Activated CD4-positive, alpha-beta T cell treated with anti-CD3 and anti-CD28 coated beads, Interleukin-2, amount 10 ng/mL, durations not matched to agents 24 days and 14 days (primary cell): ENCODE measurements around the gene REXO2. TPM values are rescaled to one million over a fixed set of nuclear protein-coding genes. Genes with fewer than 3 reads are reported as not detected.
A peak's percentile ranks its signal among the peaks of the same experiment; 100 is the strongest.

Experiments used
- DNase-seq: peaks from one replicate; pipeline ENCODE4 v3.0.0; 2022
- H3K27ac Mint-ChIP-seq: one replicate; pipeline ENCODE4 v1.8.0; 2022; ENCODE audit warnings: mild to moderate bottlenecking, mixed read lengths
- H3K27me3 Mint-ChIP-seq: one replicate; pipeline ENCODE4 v1.8.0; 2022; ENCODE audit warnings: mixed read lengths
- H3K36me3 Mint-ChIP-seq: one replicate; pipeline ENCODE4 v1.8.0; 2022; ENCODE audit warnings: low read depth, mild to moderate bottlenecking, mixed read lengths
- H3K4me1 Mint-ChIP-seq: one replicate; pipeline ENCODE4 v1.8.0; 2021; ENCODE audit warnings: mixed read lengths
- H3K4me3 Mint-ChIP-seq: one replicate; pipeline ENCODE4 v1.8.0; 2022; ENCODE audit warnings: mild to moderate bottlenecking, moderate library complexity, mixed read lengths
- H3K9me3 Mint-ChIP-seq: one replicate; pipeline ENCODE4 v1.8.0; 2021; ENCODE audit warnings: mixed read lengths
- intact Hi-C: fragments of 100-400 bp; cut with micrococcal nuclease; formaldehyde crosslinking; loops from one replicate; pipeline ENCODE4 v1.15.1; 2023
- total RNA-seq: library from RNA; stranded (reverse); gene quantifications from 2 replicates; pipeline ENCODE4 v1.2.3, GENCODE V29; 2022

The REXO2 gene
- total RNA-seq, 1 donor from 2014 or later, result 98.6 TPM

- intact Hi-C loops, result no loop called here
- Mint-ChIP-seq H3K4me1 (peaks cover 2% of the 10 kb centered on the region), H3K9me3 (no peaks in the 10 kb centered on the region), H3K27ac (no peak overlapping the region), H3K27me3 (no peaks in the 10 kb centered on the region), H3K36me3 (peaks cover 14% of the 10 kb centered on the region), H3K4me3 (no peak overlapping the region)
- peak; percentile 51 for DNase-seq
Observed at GRCh38 chr11:114416441-114416961, 22.8 kb upstream of the REXO2 start.

GRCh38 chr11:114426280-114426679 is 13.0 kb upstream of the REXO2 start:
- intact Hi-C loops, result no loop called here
- Mint-ChIP-seq H3K4me1 (peaks cover 8% of the 10 kb centered on the region), H3K9me3 (peaks cover 11% of the 10 kb centered on the region), H3K4me3 (no peak overlapping the region), H3K36me3 (peaks cover 4% of the 10 kb centered on the region), H3K27me3 (peaks cover 2% of the 10 kb centered on the region), H3K27ac (no peak overlapping the region)
- DNase-seq, result peak; percentile 45

GRCh38 chr11:114430290-114430689 is 9.0 kb upstream of the REXO2 start:
- peaks cover 5% of the 10 kb centered on the region for H3K36me3 Mint-ChIP-seq
- no peak for DNase-seq
- no peak overlapping the region for H3K4me3 Mint-ChIP-seq
- intact Hi-C loops, result no loop called here
- no peak overlapping the region for H3K27ac Mint-ChIP-seq
- H3K9me3 Mint-ChIP-seq, result no peaks in the 10 kb centered on the region
- peaks cover 8% of the 10 kb centered on the region for H3K4me1 Mint-ChIP-seq
- no peaks in the 10 kb centered on the region for H3K27me3 Mint-ChIP-seq

DNA sequence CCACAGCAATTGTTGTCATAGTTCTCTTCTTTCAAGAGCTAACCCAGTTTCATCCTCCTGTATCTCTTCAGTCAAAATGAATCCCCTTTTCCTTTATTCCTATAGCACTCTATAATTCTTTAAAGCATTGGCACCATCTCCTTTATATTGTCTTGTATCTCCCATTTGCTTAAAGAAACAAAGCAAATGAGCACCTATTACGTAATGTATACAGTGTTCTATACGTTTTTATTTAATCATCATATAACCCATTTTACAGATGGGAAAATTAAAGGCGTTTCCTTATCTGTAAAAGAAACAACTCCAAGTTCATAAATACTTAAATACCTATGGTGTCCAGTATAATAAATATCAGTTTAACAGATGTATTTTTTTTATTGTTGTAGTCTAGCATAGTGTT is 6.4 kb upstream of the REXO2 start:
- no peak for DNase-seq
- no peak overlapping the region for H3K4me3 Mint-ChIP-seq
- no peak overlapping the region for H3K27ac Mint-ChIP-seq
- H3K27me3 Mint-ChIP-seq, result no peaks in the 10 kb centered on the region
- H3K4me1 Mint-ChIP-seq, result peaks cover 8% of the 10 kb centered on the region
- H3K9me3 Mint-ChIP-seq, result no peaks in the 10 kb centered on the region
- H3K36me3 Mint-ChIP-seq, result peaks cover 4% of the 10 kb centered on the region
- intact Hi-C loops, result no loop called here

DNA sequence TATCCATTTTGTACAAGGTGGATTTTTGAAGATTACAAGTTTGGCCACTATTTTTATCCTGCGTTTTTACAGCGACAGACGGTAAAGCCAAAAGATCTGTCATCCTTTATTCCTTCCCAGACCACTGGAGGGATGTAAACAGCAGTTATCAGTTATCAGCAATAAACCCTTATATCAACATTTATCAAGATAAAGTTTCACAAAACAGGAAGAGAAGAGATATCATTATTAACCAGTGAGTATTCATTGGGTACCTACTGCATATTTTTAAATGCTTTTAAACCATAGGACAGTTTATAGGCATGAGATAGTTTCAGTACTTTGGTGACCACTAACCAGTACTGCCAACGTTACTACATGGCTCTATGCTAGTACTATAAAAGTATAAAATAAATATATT is 5.9 kb upstream of the REXO2 start:
- H3K9me3 Mint-ChIP-seq, result no peaks in the 10 kb centered on the region
- H3K4me3 Mint-ChIP-seq, result no peak overlapping the region
- no peaks in the 10 kb centered on the region for H3K27me3 Mint-ChIP-seq
- intact Hi-C loops, result no loop called here
- peaks cover 4% of the 10 kb centered on the region for H3K36me3 Mint-ChIP-seq
- H3K27ac Mint-ChIP-seq, result no peak overlapping the region
- no peak for DNase-seq
- peaks cover 8% of the 10 kb centered on the region for H3K4me1 Mint-ChIP-seq

- H3K9me3 Mint-ChIP-seq, result no peaks in the 10 kb centered on the region
- no peak overlapping the region for H3K4me3 Mint-ChIP-seq
- peaks cover 28% of the 10 kb centered on the region for H3K36me3 Mint-ChIP-seq
- H3K4me1 Mint-ChIP-seq, result peaks cover 32% of the 10 kb centered on the region
- H3K27me3 Mint-ChIP-seq, result peaks cover 3% of the 10 kb centered on the region
- intact Hi-C loops, result loop anchor here (5.0 kb wide), 1 partner anchor 666 kb away; the partner anchor contains the start of gene ZW10
- no peak for DNase-seq
- no peak overlapping the region for H3K27ac Mint-ChIP-seq
Observed at GRCh38 chr11:114438303-114438702, 964 bp upstream of the REXO2 start.

DNA sequence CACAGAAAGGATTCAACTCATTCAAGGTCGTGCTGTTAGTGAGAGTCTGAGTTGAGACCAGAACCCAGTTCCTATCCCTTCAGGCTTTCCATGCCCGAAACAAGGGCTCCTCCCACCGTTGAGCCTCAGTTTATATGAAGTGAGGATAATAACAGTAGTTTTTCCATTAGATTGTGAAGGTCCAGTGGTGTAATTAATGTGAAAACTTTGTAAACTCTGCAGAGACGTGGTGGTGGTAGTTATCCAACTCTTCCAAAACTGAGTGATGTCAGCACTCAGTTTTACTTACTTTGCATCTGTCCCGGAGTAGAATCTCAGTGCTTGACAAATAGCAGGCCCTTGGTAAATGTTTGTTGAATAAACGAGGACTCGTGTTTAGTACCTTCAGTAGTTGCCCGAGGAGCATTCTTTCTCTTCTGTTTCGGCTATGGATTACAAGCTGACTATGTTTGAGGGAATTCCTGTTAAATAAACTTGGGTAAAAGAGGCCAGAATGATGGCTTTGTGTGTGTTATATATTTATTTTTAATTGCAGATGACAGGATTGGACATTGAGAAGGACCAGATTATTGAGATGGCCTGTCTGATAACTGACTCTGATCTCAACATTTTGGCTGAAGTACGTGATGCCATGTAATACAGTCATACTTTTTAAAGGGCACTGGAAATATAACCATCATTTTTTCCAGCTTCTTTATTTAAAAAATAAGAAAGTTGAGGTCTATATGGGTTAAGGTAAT is 1.0 kb downstream of the REXO2 start:
- no peaks in the 10 kb centered on the region for H3K9me3 Mint-ChIP-seq
- peak overlapping the region; percentile 99 for H3K4me3 Mint-ChIP-seq
- H3K4me1 Mint-ChIP-seq, result peaks cover 38% of the 10 kb centered on the region
- peaks cover 3% of the 10 kb centered on the region for H3K27me3 Mint-ChIP-seq
- intact Hi-C loops, result loop anchor here (2.0 kb wide), 1 partner anchor 91 kb away; no protein-coding TSS in a partner anchor
- no peak for DNase-seq
- peaks cover 36% of the 10 kb centered on the region for H3K36me3 Mint-ChIP-seq
- H3K27ac Mint-ChIP-seq, result peak overlapping the region; percentile 95

DNA sequence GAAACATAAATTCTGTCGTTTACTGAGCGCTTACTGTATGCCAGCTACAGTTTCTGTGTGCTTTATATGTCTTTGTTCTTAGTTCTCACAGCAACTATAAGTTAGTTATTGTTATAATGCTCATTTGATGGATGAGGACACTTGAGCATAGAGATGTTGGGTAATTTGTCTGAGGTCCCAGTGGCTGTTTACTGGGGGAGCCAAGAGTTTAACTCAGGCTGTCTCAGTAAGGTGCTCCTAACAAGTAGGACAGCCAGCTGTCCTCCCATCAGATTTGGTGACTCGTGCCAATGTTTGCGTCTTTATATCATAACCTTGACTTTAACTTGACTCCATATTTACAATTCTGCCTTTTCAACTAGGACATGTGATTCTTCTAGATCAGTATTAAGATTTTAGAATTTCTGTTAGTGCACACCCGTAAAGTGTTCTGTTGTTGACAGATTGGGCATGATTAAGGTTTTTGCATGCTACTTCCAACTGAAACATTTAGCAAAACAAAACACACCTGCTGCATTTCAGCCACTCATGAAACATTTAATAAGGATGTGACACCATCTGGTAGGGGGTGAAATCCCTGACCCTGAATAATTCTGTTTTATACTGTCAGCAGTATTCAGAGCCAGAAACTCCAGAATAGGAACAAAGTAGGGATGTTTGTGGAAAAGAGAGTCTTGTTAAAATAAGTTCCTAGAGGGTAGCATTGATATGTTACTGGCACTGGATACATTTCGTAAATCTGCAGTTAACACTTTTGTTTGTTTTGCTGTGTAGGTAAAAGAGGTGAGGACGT is 1.9 kb downstream of the REXO2 start:
- intact Hi-C loops, result loop anchor here (2.0 kb wide), 1 partner anchor 92 kb away; no protein-coding TSS in a partner anchor
- no peak for DNase-seq
- Mint-ChIP-seq H3K27ac (peak overlapping the region; percentile 19), H3K4me1 (peaks cover 38% of the 10 kb centered on the region), H3K36me3 (peaks cover 44% of the 10 kb centered on the region), H3K4me3 (peak overlapping the region; percentile 62), H3K27me3 (peaks cover 3% of the 10 kb centered on the region), H3K9me3 (no peaks in the 10 kb centered on the region)

- intact Hi-C loops, result loop anchor here (2.0 kb wide), 1 partner anchor 93 kb away; no protein-coding TSS in a partner anchor
- peaks cover 3% of the 10 kb centered on the region for H3K27me3 Mint-ChIP-seq
- no peak overlapping the region for H3K27ac Mint-ChIP-seq
- peaks cover 43% of the 10 kb centered on the region for H3K4me1 Mint-ChIP-seq
- H3K36me3 Mint-ChIP-seq, result peaks cover 50% of the 10 kb centered on the region
- H3K4me3 Mint-ChIP-seq, result no peak overlapping the region
- no peaks in the 10 kb centered on the region for H3K9me3 Mint-ChIP-seq
- no peak for DNase-seq
Observed at GRCh38 chr11:114441921-114442320, 2.7 kb downstream of the REXO2 start.

DNA sequence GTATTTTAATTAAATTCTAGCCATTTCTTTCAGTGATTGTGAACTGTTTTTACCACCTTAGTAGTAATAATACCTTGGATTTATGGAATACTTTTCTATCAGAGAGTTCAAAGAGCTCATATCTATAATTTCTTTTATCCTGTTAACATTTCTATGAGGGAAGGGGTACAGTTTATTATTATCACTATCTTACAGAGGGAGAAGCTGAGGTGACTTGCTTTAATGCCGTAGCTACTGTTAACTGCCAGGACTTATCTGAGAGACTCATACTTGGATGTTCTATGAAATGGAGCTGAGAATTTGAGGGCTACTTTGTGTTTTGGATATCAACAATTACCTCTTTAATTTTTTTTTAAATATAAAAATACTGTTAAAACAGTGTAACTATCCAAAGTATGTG is 3.3 kb downstream of the REXO2 start:
- Mint-ChIP-seq H3K4me1 (peaks cover 47% of the 10 kb centered on the region), H3K27ac (no peak overlapping the region), H3K4me3 (no peak overlapping the region), H3K36me3 (peaks cover 56% of the 10 kb centered on the region), H3K9me3 (no peaks in the 10 kb centered on the region), H3K27me3 (peaks cover 3% of the 10 kb centered on the region)
- DNase-seq, result no peak
- intact Hi-C loops, result no loop called here

GRCh38 chr11:114447444-114447843 is 8.2 kb downstream of the REXO2 start:
- Mint-ChIP-seq H3K4me3 (no peak overlapping the region), H3K27ac (no peak overlapping the region), H3K27me3 (no peaks in the 10 kb centered on the region), H3K9me3 (no peaks in the 10 kb centered on the region), H3K36me3 (peaks cover 58% of the 10 kb centered on the region), H3K4me1 (peaks cover 16% of the 10 kb centered on the region)
- DNase-seq, result no peak
- intact Hi-C loops, result no loop called here

DNA sequence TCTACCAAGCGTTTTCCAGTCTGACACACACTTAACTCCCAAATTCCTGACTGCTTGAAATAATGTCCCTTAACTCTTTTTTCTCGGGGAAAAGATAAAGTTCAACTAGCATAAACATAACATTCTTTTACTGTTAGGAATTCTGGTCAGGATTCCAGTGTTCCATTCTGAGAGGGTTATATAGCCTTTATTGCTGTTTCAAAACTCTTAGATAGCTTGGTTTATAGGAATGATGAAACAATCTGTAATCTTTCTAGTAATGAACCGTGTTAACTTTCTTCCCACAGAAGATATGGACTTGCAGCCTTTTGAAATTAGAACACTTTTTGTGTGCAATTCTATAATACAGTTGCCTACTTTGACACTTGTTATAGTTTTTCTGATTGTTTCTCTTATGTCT is 8.6 kb downstream of the REXO2 start:
- peaks cover 59% of the 10 kb centered on the region for H3K36me3 Mint-ChIP-seq
- H3K27ac Mint-ChIP-seq, result no peak overlapping the region
- intact Hi-C loops, result no loop called here

GRCh38 chr11:114448749-114449482 is 9.6 kb downstream of the REXO2 start:
- Mint-ChIP-seq H3K4me3 (no peak overlapping the region), H3K27ac (no peak overlapping the region), H3K27me3 (no peaks in the 10 kb centered on the region), H3K36me3 (peaks cover 64% of the 10 kb centered on the region), H3K9me3 (no peaks in the 10 kb centered on the region), H3K4me1 (peaks cover 13% of the 10 kb centered on the region)
- intact Hi-C loops, result no loop called here
- no peak for DNase-seq

More for the DNA sequence above, 8.6 kb downstream of the REXO2 start:
- Mint-ChIP-seq H3K4me1 (peaks cover 15% of the 10 kb centered on the region), H3K4me3 (no peak overlapping the region), H3K9me3 (no peaks in the 10 kb centered on the region), H3K27me3 (no peaks in the 10 kb centered on the region)
- no peak for DNase-seq
